ENCODE data around the gene ITPR3. TPM values are rescaled to one million over a fixed set of nuclear protein-coding genes. Genes with fewer than 3 reads are reported as not detected.

ITPR3 gene
- total RNA-seq, 1 experiment from 2014 or later: 143 TPM

GRCh38 chr6:33597551-33598322 lies 23.4 kb upstream of the ITPR3 start:
- H3K4me3 Mint-ChIP-seq (ENCODE audit: low read depth, unreplicated experiment): no peak overlapping the region
- no peak for TF ChIP-seq CTCF (IDR thresholded peaks at IDR 0.05; ENCODE audit: unreplicated experiment)
- no TSS peak for BruUV-seq (replicated peaks)
- no peaks in the 10 kb centered on the region for H3K36me3 Mint-ChIP-seq (ENCODE audit: insufficient read depth, unreplicated experiment)
- intact Hi-C loops (cut with micrococcal nuclease; ENCODE audit: unreplicated experiment): no loop called here
- no peak overlapping the region for H3K27ac Mint-ChIP-seq (ENCODE audit: unreplicated experiment)
- H3K4me1 Mint-ChIP-seq (ENCODE audit: low read depth, unreplicated experiment): peaks cover 17% of the 10 kb centered on the region
- H3K9me3 Mint-ChIP-seq (ENCODE audit: low read depth, unreplicated experiment): peaks cover 2% of the 10 kb centered on the region
- no peaks in the 10 kb centered on the region for H3K27me3 Mint-ChIP-seq (ENCODE audit: unreplicated experiment)
- no peak for DNase-seq
- CTCF ChIA-PET: interaction anchor here (1.8 kb wide), 1 partner anchor 24 kb away, joined by 5 read pairs; no protein-coding TSS in a partner anchor

- no peak for DNase-seq
Measured at GRCh38 chr6:33599413-33599938, 21.6 kb upstream of the ITPR3 start.

GRCh38 chr6:33600761-33601160 lies 20.4 kb upstream of the ITPR3 start:
- Mint-ChIP-seq H3K9me3 (ENCODE audit: low read depth, unreplicated experiment) (peaks cover 9% of the 10 kb centered on the region), H3K27me3 (ENCODE audit: unreplicated experiment) (no peaks in the 10 kb centered on the region), H3K27ac (ENCODE audit: unreplicated experiment) (no peak overlapping the region), H3K36me3 (ENCODE audit: insufficient read depth, unreplicated experiment) (no peaks in the 10 kb centered on the region), H3K4me1 (ENCODE audit: low read depth, unreplicated experiment) (peaks cover 21% of the 10 kb centered on the region), H3K4me3 (ENCODE audit: low read depth, unreplicated experiment) (no peak overlapping the region)
- CTCF ChIA-PET: no interaction called here
- intact Hi-C loops (cut with micrococcal nuclease; ENCODE audit: unreplicated experiment): no loop called here
- TF ChIP-seq CTCF (IDR thresholded peaks at IDR 0.05; ENCODE audit: unreplicated experiment): no peak
- BruUV-seq (replicated peaks): no TSS peak
- DNase-seq: no peak

More at GRCh38 chr6:33599413-33599938, 21.6 kb upstream of the ITPR3 start:
- intact Hi-C loops (cut with micrococcal nuclease; ENCODE audit: unreplicated experiment): no loop called here
- Mint-ChIP-seq H3K4me1 (ENCODE audit: low read depth, unreplicated experiment) (peaks cover 10% of the 10 kb centered on the region), H3K36me3 (ENCODE audit: insufficient read depth, unreplicated experiment) (no peaks in the 10 kb centered on the region), H3K27ac (ENCODE audit: unreplicated experiment) (no peak overlapping the region), H3K4me3 (ENCODE audit: low read depth, unreplicated experiment) (no peak overlapping the region), H3K9me3 (ENCODE audit: low read depth, unreplicated experiment) (peaks cover 2% of the 10 kb centered on the region), H3K27me3 (ENCODE audit: unreplicated experiment) (no peaks in the 10 kb centered on the region)
- no peak for TF ChIP-seq CTCF (IDR thresholded peaks at IDR 0.05; ENCODE audit: unreplicated experiment)
- CTCF ChIA-PET: interaction anchor here (1.0 to 1.9 kb wide), 4 partner anchors 13 to 98 kb away, joined by 3 to 6 read pairs (median 4); partner anchors contain the start of gene BAK1
- no TSS peak for BruUV-seq (replicated peaks)

GRCh38 chr6:33602180-33602579 lies 18.9 kb upstream of the ITPR3 start:
- DNase-seq: no peak
- no peak for TF ChIP-seq CTCF (IDR thresholded peaks at IDR 0.05; ENCODE audit: unreplicated experiment)
- Mint-ChIP-seq H3K27ac (ENCODE audit: unreplicated experiment) (no peak overlapping the region), H3K36me3 (ENCODE audit: insufficient read depth, unreplicated experiment) (no peaks in the 10 kb centered on the region), H3K4me1 (ENCODE audit: low read depth, unreplicated experiment) (peaks cover 29% of the 10 kb centered on the region), H3K4me3 (ENCODE audit: low read depth, unreplicated experiment) (no peak overlapping the region), H3K27me3 (ENCODE audit: unreplicated experiment) (no peaks in the 10 kb centered on the region), H3K9me3 (ENCODE audit: low read depth, unreplicated experiment) (peaks cover 9% of the 10 kb centered on the region)
- CTCF ChIA-PET: no interaction called here
- intact Hi-C loops (cut with micrococcal nuclease; ENCODE audit: unreplicated experiment): no loop called here
- no TSS peak for BruUV-seq (replicated peaks)
